ENCODE data around the gene B3GALT6. TPM values are rescaled to one million over a fixed set of nuclear protein-coding genes. Genes with fewer than 3 reads are reported as not detected.
"Not testable (repeated sequence)": the region's sequence is repeated elsewhere in the genome, so short reads cannot be mapped to it uniquely, and the experiment has no call there.

The B3GALT6 gene
- total RNA-seq, 1 experiment from 2014 or later: 27.1 TPM

GRCh38 chr1:1247341-1247913 is 15.4 kb downstream of the B3GALT6 start:
- H3K56ac ChIP-seq (ENCODE audit: insufficient read length, low read depth, low read length): no peak overlapping the region
- no peak overlapping the region for H3K14ac ChIP-seq (ENCODE audit: insufficient read depth, low read length)
- Mint-ChIP-seq H3K27me3 (ENCODE audit: low read depth) (peaks cover 16% of the 10 kb centered on the region), H3K27ac (no peak overlapping the region), H3K9me3 (no peaks in the 10 kb centered on the region), H3K36me3 (ENCODE audit: insufficient read depth in 1 of 3, low read depth in 3 of 3) (peaks cover 0 to 8% (median 5%) of the 10 kb centered on the region in 3 experiments; a peak in 5 of 7 replicates), H3K4me3 (no peak overlapping the region), H3K4me1 (peaks cover 0 to 2% of the 10 kb centered on the region in 2 experiments; a peak in 1 of 4 replicates)
- H3K79me1 ChIP-seq (ENCODE audit: insufficient read depth, low read depth, low read length, poor library complexity, severe bottlenecking): no peaks in the 10 kb centered on the region
- H4K5ac ChIP-seq (ENCODE audit: insufficient read length, low read depth, low read length): no peak overlapping the region
- no peak overlapping the region for H4K91ac ChIP-seq (ENCODE audit: insufficient read length, low read depth, low read length)
- H4K20me1 ChIP-seq (ENCODE audit: control insufficient read depth, insufficient read depth, insufficient read length): no peaks in the 10 kb centered on the region
- H2BK15ac ChIP-seq (ENCODE audit: low read depth, low read length): no peak overlapping the region
- H3K4me2 ChIP-seq (ENCODE audit: insufficient read depth, insufficient read length, low read length): no peak overlapping the region
- H2AFZ ChIP-seq (ENCODE audit: low read length): no peak overlapping the region
- no peak overlapping the region for H3K9ac ChIP-seq (ENCODE audit: extremely low read depth, insufficient read length, low read length)
- no peak overlapping the region for H3T11ph ChIP-seq (ENCODE audit: low read length)
- H2AK5ac ChIP-seq (ENCODE audit: insufficient read length, low read length): no peak overlapping the region
- H3K27me3 ChIP-seq (ENCODE audit: insufficient read depth, low read length): no peaks in the 10 kb centered on the region
- H3K4ac ChIP-seq (ENCODE audit: low read depth, low read length): no peak overlapping the region
- WGBS (ENCODE audit: extremely low coverage, insufficient read length, low lambda C conversion rate): no CpG with 5 or more reads among the region's 25 CpGs
- H3K27ac ChIP-seq (ENCODE audit: insufficient read length, low read depth, low read length): no peak overlapping the region
- no peak overlapping the region for H3K18ac ChIP-seq (ENCODE audit: insufficient read length, low read depth, low read length)
- H2BK5ac ChIP-seq (ENCODE audit: insufficient read length, low read length): no peak overlapping the region
- H4K8ac ChIP-seq (replicated peaks; ENCODE audit: insufficient read length, low read depth, low read length): no peak overlapping the region
- no peak overlapping the region for H2BK12ac ChIP-seq (ENCODE audit: insufficient read length, low read depth, low read length)
- H3K23me2 ChIP-seq (ENCODE audit: insufficient read length, low read depth, low read length, poor library complexity, severe bottlenecking): no peaks in the 10 kb centered on the region
- no peaks in the 10 kb centered on the region for H3K79me2 ChIP-seq (ENCODE audit: insufficient read depth, low read length)
- DNase-seq: no peak
- no peak for TF ChIP-seq CTCF (conservative IDR thresholded peaks at IDR 0.05)
- H3K4me1 ChIP-seq (ENCODE audit: insufficient read depth, low read length): no peaks in the 10 kb centered on the region
- no peak overlapping the region for H2BK20ac ChIP-seq (ENCODE audit: low read depth, low read length, poor library complexity, severe bottlenecking)
- no peak overlapping the region for H3K23ac ChIP-seq (ENCODE audit: insufficient read length, low read depth, low read length)
- H2BK120ac ChIP-seq (ENCODE audit: low read depth, low read length, poor library complexity, severe bottlenecking): no peak overlapping the region
- no peaks in the 10 kb centered on the region for H3K9me3 ChIP-seq (ENCODE audit: control insufficient read depth, low read depth, low read length)

- not testable (repeated sequence) for H3K4me3 Mint-ChIP-seq; H3K27ac Mint-ChIP-seq; H3K18ac ChIP-seq (ENCODE audit: insufficient read length, low read depth, low read length); H3K23ac ChIP-seq (ENCODE audit: insufficient read length, low read depth, low read length); H3K9me3 Mint-ChIP-seq; H2BK12ac ChIP-seq (ENCODE audit: insufficient read length, low read depth, low read length); H2AK5ac ChIP-seq (ENCODE audit: insufficient read length, low read length); H3T11ph ChIP-seq (ENCODE audit: low read length); H3K4me2 ChIP-seq (ENCODE audit: insufficient read depth, insufficient read length, low read length); H3K4ac ChIP-seq (ENCODE audit: low read depth, low read length); H4K5ac ChIP-seq (ENCODE audit: insufficient read length, low read depth, low read length); H2BK120ac ChIP-seq (ENCODE audit: low read depth, low read length, poor library complexity, severe bottlenecking); H4K91ac ChIP-seq (ENCODE audit: insufficient read length, low read depth, low read length); H3K4me1 Mint-ChIP-seq; H3K9me3 ChIP-seq (ENCODE audit: control insufficient read depth, low read depth, low read length); H4K8ac ChIP-seq (replicated peaks; ENCODE audit: insufficient read length, low read depth, low read length); DNase-seq; H3K23me2 ChIP-seq (ENCODE audit: insufficient read length, low read depth, low read length, poor library complexity, severe bottlenecking); H3K79me1 ChIP-seq (ENCODE audit: insufficient read depth, low read depth, low read length, poor library complexity, severe bottlenecking); H2AFZ ChIP-seq (ENCODE audit: low read length); H3K9ac ChIP-seq (ENCODE audit: extremely low read depth, insufficient read length, low read length); H4K20me1 ChIP-seq (ENCODE audit: control insufficient read depth, insufficient read depth, insufficient read length); H2BK20ac ChIP-seq (ENCODE audit: low read depth, low read length, poor library complexity, severe bottlenecking); H3K14ac ChIP-seq (ENCODE audit: insufficient read depth, low read length); H3K56ac ChIP-seq (ENCODE audit: insufficient read length, low read depth, low read length); H3K79me2 ChIP-seq (ENCODE audit: insufficient read depth, low read length); H3K27me3 ChIP-seq (ENCODE audit: insufficient read depth, low read length); H2BK5ac ChIP-seq (ENCODE audit: insufficient read length, low read length); H2BK15ac ChIP-seq (ENCODE audit: low read depth, low read length); H3K4me1 ChIP-seq (ENCODE audit: insufficient read depth, low read length); H3K27ac ChIP-seq (ENCODE audit: insufficient read length, low read depth, low read length)
- Mint-ChIP-seq H3K36me3 (ENCODE audit: insufficient read depth in 1 of 3, low read depth in 3 of 3) (peaks cover 0 to 17% (median 13%) of the 10 kb centered on the region in 3 experiments; a peak in 5 of 7 replicates), H3K27me3 (ENCODE audit: low read depth) (peaks cover 16% of the 10 kb centered on the region)
- WGBS (ENCODE audit: extremely low coverage, insufficient read length, low lambda C conversion rate): no CpG with 5 or more reads among the region's 21 CpGs
Measured at GRCh38 chr1:1248009-1248913, 16.2 kb downstream of the B3GALT6 start.

Measured in H9 (cell line).